Spinal cord (tissue), 10 donors: Measurements from ENCODE around the gene PRKCH. TPM values are rescaled to one million over a fixed set of nuclear protein-coding genes. Genes with fewer than 3 reads are reported as not detected.

Experiments used
- DNase-seq, 6 donors: peaks; one replicate each; pipeline versions ENCODE4 v3.0.0 to v3.0.0-alpha.2; 2013 to 2015; ENCODE audit warnings: low spot score in 6 of 6, low read depth in 4 of 6
- H3K27ac ChIP-seq: one replicate; pipeline ENCODE4 v1.5.1; 2013; ENCODE audit warnings: low read depth, low read length, control low read depth
- H3K27me3 ChIP-seq: one replicate; pipeline ENCODE4 v1.6.1; 2013; ENCODE audit warnings: low read length; ENCODE audit not compliant: control insufficient read depth, insufficient read depth
- H3K36me3 ChIP-seq: one replicate; pipeline ENCODE4 v1.6.1; 2013; ENCODE audit warnings: low read length; ENCODE audit not compliant: control insufficient read depth, insufficient read depth
- H3K4me1 ChIP-seq: one replicate; pipeline ENCODE4 v1.6.1; 2013; ENCODE audit warnings: low read length; ENCODE audit not compliant: control insufficient read depth, insufficient read depth
- H3K4me3 ChIP-seq: one replicate; pipeline ENCODE4 v1.5.1; 2013; ENCODE audit warnings: low read depth, low read length, control low read depth
- H3K9me3 ChIP-seq: one replicate; pipeline ENCODE4 v1.6.1; 2013; ENCODE audit warnings: low read length; ENCODE audit not compliant: control insufficient read depth, insufficient read depth
- WGBS: methylation state at CpG from one replicate; pipeline ENCODE4 v1.1.5; 2013; ENCODE audit warnings: missing lambda C conversion rate; ENCODE audit not compliant: insufficient coverage; 5-methylcytosine and 5-hydroxymethylcytosine counted together
- polyA plus RNA-seq, 2 donors: library from polyadenylated mRNA; unstranded; fragments of 120-200 nt; gene quantifications; one replicate each; pipeline ENCODE4 v1.2.1, GENCODE V29; 2013; ENCODE audit not compliant: insufficient read length in 2 of 2
- total RNA-seq, 2 donors: library from RNA; depleted of rRNA in 1 of 2; stranded (reverse); fragments of 120-200 nt in 1 of 2; fragments of >200 nt in 1 of 2; gene quantifications; one replicate each; pipeline versions ENCODE4 v1.2.3 to v1.2.4, GENCODE V29; 2013 to 2014
- donor health status: healthy.

The PRKCH gene
- total and polyA plus RNA-seq, 4 donors, result 9.6 to 30.7 (median 15.5) TPM

- 68% methylated on average over 6 of the region's 7 CpGs for WGBS
- Histone ChIP-seq H3K4me3 (no peak overlapping the region), H3K9me3 (no peaks in the 10 kb centered on the region), H3K4me1 (peaks cover 43% of the 10 kb centered on the region), H3K36me3 (no peaks in the 10 kb centered on the region), H3K27ac (no peak overlapping the region), H3K27me3 (peaks cover 3% of the 10 kb centered on the region)
- peak in 1 of 6 donors; percentile 40 for DNase-seq
Observed at GRCh38 chr14:61545726-61546455, 224.5 kb downstream of the PRKCH start.

DNA sequence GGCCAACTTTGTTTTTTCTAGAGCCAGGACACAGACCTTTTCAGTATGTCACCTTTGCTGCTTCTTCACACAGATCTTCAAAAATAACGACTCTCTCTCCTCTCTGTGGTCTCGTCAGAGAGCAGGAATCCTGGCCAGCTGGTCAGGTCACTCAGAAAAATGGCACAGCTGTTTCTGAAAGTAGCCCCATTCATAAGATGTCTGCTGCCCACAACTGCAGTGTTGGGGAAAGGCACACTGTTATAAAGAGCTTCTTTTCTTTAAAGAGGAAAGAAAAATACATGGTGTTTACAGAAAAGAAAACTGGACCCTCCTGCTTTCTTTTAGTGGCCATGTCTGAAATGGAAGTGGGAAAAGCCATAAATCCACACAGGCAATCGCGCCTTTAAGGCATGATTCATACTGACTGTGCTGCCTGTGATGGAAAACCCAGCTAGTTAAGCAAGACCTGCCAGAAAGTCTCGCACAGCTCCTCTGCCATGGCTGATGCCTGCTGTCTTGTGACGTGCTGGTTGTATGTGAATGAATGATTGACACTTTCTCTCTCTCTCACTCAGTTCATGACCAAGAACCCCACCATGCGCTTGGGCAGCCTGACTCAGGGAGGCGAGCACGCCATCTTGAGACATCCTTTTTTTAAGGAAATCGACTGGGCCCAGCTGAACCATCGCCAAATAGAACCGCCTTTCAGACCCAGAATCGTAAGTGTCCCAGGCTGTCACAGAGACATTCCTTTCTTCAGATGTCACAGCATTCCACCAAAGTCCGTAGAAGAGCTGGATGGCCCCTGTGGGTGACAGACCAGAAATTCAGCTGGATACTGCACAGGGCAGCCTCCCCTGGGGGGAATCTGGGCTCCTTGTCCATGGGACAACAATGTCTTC lies 226.0 kb downstream of the PRKCH start:
- no peak overlapping the region for H3K4me3 ChIP-seq
- H3K27ac ChIP-seq, result peak overlapping the region; percentile 7
- peaks cover 40% of the 10 kb centered on the region for H3K4me1 ChIP-seq
- H3K36me3 ChIP-seq, result no peaks in the 10 kb centered on the region
- WGBS, result 68% methylated on average over 11 of the region's 14 CpGs
- DNase-seq, result peak in 1 of 6 donors; percentile 30
- no peaks in the 10 kb centered on the region for H3K9me3 ChIP-seq
- H3K27me3 ChIP-seq, result peaks cover 3% of the 10 kb centered on the region

GRCh38 chr14:61549425-61549824 lies 228.0 kb downstream of the PRKCH start:
- Histone ChIP-seq H3K9me3 (no peaks in the 10 kb centered on the region), H3K4me1 (peaks cover 32% of the 10 kb centered on the region), H3K27me3 (peaks cover 3% of the 10 kb centered on the region), H3K27ac (no peak overlapping the region), H3K36me3 (no peaks in the 10 kb centered on the region), H3K4me3 (no peak overlapping the region)
- no peak for DNase-seq
- WGBS, result 100% methylated on average over 1 of the region's 2 CpGs

DNA sequence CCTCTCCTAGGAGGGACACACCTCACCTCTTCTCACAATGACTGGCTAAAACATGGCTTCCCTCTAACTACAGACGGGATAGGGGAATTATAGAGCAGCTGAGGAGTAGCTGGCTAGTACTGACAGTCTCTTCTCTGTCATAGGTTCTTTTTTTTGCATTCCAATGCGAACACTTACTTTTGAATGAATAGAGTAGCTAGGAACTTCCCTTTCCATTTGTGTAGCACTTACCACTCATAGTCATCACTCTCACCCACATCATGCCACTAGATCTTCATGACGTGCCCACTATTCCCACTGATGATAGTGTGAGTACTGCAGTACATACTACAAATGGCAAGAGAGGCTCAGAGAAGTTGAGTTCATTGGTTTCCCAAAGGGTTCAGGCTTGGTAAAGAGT lies 230.0 kb downstream of the PRKCH start:
- no peak for DNase-seq
- H3K27me3 ChIP-seq, result no peaks in the 10 kb centered on the region
- no peaks in the 10 kb centered on the region for H3K36me3 ChIP-seq
- H3K4me1 ChIP-seq, result peaks cover 20% of the 10 kb centered on the region
- H3K27ac ChIP-seq, result no peak overlapping the region
- H3K4me3 ChIP-seq, result no peak overlapping the region
- WGBS, result no CpG with 5 or more reads among the region's 3 CpGs
- H3K9me3 ChIP-seq, result no peaks in the 10 kb centered on the region

- DNase-seq, result no peak
- Histone ChIP-seq H3K4me3 (no peak overlapping the region), H3K27me3 (no peaks in the 10 kb centered on the region), H3K9me3 (no peaks in the 10 kb centered on the region), H3K36me3 (no peaks in the 10 kb centered on the region), H3K4me1 (peaks cover 19% of the 10 kb centered on the region), H3K27ac (no peak overlapping the region)
- 93% methylated on average over 3 of the region's 4 CpGs for WGBS
Observed at GRCh38 chr14:61552241-61552640, 230.9 kb downstream of the PRKCH start.

DNA sequence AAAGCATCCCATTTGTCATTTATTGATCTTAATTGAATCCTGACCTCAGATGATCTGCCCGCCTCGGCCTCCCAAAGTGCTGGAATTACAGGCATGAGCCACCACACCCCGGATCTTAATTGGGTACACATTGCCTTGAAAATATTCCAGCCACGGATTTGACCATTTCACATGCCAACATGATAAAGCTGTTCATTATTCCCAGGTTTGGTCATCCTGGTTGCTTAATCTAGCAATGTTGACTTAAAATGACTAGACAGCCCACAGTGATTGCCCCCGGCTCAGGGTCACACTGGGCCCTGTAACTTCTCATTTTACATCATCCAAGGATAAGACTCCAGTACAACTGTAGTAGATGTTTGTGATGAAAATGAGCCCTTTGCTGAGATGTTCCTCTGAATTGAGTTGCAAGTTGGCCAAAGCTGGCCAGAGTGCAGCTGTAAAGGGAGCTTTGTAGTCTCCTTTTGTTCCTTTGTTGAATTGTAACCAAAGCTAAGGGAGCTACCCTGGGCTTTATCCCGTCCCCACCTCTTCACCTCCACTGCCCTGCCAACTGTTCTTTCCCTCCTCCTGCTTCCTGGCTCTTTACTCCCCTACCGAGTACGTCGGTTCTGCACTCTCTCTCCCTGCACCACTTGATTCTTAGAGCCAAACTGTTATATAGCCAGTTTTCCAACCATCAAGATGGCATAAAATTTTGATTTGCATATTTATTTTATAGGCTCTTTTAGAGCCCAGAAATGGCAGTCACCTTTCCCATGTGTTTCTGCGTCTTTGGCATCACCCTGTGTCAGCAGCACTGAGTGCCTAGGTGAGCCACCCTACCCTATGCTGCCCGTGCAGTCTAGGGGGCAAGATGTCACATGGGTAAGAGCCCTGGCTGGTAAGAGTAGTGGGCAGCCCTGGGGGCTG lies 232.6 kb downstream of the PRKCH start:
- H3K4me3 ChIP-seq, result no peak overlapping the region
- DNase-seq, result no peak
- H3K36me3 ChIP-seq, result no peaks in the 10 kb centered on the region
- 64% methylated on average over 9 of the region's 11 CpGs for WGBS
- H3K4me1 ChIP-seq, result peaks cover 12% of the 10 kb centered on the region
- H3K9me3 ChIP-seq, result no peaks in the 10 kb centered on the region
- H3K27ac ChIP-seq, result no peak overlapping the region
- H3K27me3 ChIP-seq, result no peaks in the 10 kb centered on the region

DNA sequence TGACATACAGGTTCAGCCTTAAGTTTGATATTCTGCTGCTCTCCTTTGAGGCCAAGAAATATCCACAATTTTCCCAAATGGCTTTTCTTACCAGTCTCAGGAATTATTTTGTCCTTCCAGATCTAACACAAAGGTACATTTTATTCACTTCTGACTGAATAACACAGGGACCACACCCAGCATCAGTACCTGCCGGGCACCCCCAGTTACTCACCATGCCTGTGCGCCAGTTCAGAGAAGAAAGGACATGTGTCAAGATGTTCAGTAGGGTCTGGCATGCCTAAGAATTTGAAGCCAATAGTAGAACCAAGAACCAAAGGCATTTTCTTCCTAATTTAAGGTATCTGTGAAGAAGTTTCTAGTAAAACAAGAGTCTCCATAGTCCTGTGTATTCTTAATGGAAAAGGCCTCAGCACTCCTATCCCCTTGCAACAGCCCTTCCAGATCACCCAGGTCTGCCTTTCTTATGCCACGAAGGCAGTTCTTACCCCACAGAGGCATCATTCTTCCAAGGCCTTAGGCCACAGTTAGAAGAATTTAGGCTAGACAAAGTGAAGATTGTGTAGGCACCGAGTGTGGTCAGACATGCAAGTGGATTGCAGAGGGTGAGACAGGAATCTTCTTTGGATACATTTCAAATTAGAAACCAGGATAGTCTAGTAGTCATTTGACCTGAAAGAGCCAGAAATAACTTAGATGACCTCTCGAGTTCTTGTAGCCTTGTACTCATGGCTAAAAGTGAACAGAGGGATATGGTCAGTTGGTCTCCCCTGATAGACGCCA lies 233.9 kb downstream of the PRKCH start:
- no peak overlapping the region for H3K4me3 ChIP-seq
- DNase-seq, result no peak
- no peak overlapping the region for H3K27ac ChIP-seq
- H3K9me3 ChIP-seq, result no peaks in the 10 kb centered on the region
- WGBS, result 92% methylated on average over 2 of the region's 6 CpGs
- no peaks in the 10 kb centered on the region for H3K27me3 ChIP-seq
- peaks cover 12% of the 10 kb centered on the region for H3K4me1 ChIP-seq
- no peaks in the 10 kb centered on the region for H3K36me3 ChIP-seq

DNA sequence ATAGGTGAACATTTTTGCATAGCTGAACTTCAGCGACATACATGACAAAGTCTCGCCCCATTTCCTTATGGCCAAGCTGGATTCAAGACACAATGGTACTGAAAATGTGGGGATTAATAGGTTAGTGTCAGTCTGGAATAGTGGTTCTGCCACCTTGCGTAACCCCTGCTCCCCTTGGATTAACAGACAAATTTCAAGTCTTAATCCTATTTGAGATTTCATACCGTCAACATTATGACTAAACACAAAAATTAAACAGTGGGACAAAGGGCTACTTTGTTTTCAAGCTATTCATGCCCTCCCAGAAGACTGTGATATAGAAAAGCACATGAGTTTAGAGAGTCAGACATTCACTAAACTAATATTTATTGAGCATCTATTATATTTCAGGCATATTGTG lies 235.1 kb downstream of the PRKCH start:
- no peaks in the 10 kb centered on the region for H3K36me3 ChIP-seq
- no CpG with 5 or more reads among the region's 4 CpGs for WGBS
- H3K9me3 ChIP-seq, result no peaks in the 10 kb centered on the region
- no peaks in the 10 kb centered on the region for H3K27me3 ChIP-seq
- H3K4me3 ChIP-seq, result no peak overlapping the region
- DNase-seq, result no peak
- no peak overlapping the region for H3K27ac ChIP-seq
- peaks cover 12% of the 10 kb centered on the region for H3K4me1 ChIP-seq

- H3K4me1 ChIP-seq, result peaks cover 16% of the 10 kb centered on the region
Observed at GRCh38 chr14:61557262-61557661, 235.9 kb downstream of the PRKCH start.

More at GRCh38 chr14:61557262-61557661, 235.9 kb downstream of the PRKCH start:
- H3K4me3 ChIP-seq, result no peak overlapping the region
- DNase-seq, result no peak
- no peaks in the 10 kb centered on the region for H3K27me3 ChIP-seq
- no peak overlapping the region for H3K27ac ChIP-seq
- H3K36me3 ChIP-seq, result no peaks in the 10 kb centered on the region
- no CpG with 5 or more reads among the region's 2 CpGs for WGBS
- no peaks in the 10 kb centered on the region for H3K9me3 ChIP-seq
